PFSK-1 (cell line): ENCODE measurements around the gene CTTNBP2NL.

Experiments used
- POLR2AphosphoS5 ChIP-seq: IDR thresholded peaks from 2 replicates; pipeline ENCODE4 v1.6.1; 2012; ENCODE audit warnings: low read depth, mild to moderate bottlenecking, control low read depth, low read length, moderate library complexity
- REST ChIP-seq, 2 experiments: IDR thresholded peaks; 2 replicates each; pipeline versions ENCODE4 v1.6.1 to v1.8.0; 2011 to 2012; ENCODE audit warnings: low read depth in 2 of 2, low read length in 2 of 2, control low read depth in 1 of 2, inconsistent platforms in 1 of 2, mild to moderate bottlenecking in 1 of 2, moderate library complexity in 1 of 2; ENCODE audit not compliant: insufficient read depth in 1 of 2

- no peak for TF ChIP-seq POLR2AphosphoS5
- TF ChIP-seq REST (IDR thresholded peaks at IDR 0.05; ENCODE audit: insufficient read depth in 1 of 2, low read depth in 2 of 2, low read length in 2 of 2): no peak
These were observed 6.3 kb upstream of the CTTNBP2NL start for GRCh38 chr1:112389689-112390088.
